RWPE1 (cell line): ENCODE data around the gene CCM2L.

Source experiments
- CTCF ChIA-PET: fragments of 350-600 bp; sonication (Branson Sonifier 250); formaldehyde crosslinking; extraction: SDS; loops from one replicate; lab custom pipeline; 2021; lab: Yijun Ruan, JAX
- POLR2A ChIA-PET: fragments of 400-600 bp; formaldehyde crosslinking; extraction: SDS; loops from one replicate; lab custom pipeline; 2020; ENCODE audit warnings: antibody characterized with exemption; ENCODE audit not compliant: low non-redundant PET; lab: Yijun Ruan, JAX
- DNase-seq: peaks from one replicate; pipeline ENCODE4 v3.0.0; 2012; ENCODE audit warnings: low spot score
- H3K27ac ChIP-seq: fragments of 450-650 bp; 2 replicates; pipeline ENCODE4 v1.5.1; 2017
- TF ChIP-seq, protein P1 (sequence below): fragments of 450-650 bp; conservative IDR thresholded peaks from 2 replicates; pipeline ENCODE4 v1.5.1; 2017; ENCODE audit warnings: low read depth, mild to moderate bottlenecking

The CCM2L gene

DNA sequence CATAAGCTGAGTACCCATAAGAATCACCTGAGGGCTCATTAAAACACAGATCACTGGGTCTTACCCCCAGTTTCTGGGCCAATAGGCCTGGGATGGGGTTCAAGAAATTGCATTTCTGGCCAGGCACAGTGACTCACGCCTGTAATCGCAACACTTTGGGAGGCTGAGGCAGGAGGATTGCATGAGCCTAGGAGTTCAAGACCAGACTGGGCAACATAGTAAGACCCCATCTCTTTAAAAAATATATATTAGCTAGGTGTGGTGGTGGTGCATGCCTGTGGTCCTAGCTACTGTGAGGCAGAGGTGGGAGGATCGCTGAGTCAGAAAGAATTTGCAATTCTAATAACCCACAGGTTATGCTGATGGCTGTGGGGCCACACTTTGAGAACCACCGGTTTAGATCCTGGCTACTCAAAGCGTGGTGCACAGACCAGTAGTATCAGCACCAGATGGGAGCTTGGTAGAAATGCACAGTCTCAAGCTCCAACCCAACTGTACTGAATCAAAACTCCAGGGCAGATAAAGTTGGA is 2.0 kb downstream of the CCM2L start:
- no peak for DNase-seq
- POLR2A ChIA-PET, result no interaction called here
- no peak overlapping the region for H3K27ac ChIP-seq
- TF ChIP-seq, protein P1, sequence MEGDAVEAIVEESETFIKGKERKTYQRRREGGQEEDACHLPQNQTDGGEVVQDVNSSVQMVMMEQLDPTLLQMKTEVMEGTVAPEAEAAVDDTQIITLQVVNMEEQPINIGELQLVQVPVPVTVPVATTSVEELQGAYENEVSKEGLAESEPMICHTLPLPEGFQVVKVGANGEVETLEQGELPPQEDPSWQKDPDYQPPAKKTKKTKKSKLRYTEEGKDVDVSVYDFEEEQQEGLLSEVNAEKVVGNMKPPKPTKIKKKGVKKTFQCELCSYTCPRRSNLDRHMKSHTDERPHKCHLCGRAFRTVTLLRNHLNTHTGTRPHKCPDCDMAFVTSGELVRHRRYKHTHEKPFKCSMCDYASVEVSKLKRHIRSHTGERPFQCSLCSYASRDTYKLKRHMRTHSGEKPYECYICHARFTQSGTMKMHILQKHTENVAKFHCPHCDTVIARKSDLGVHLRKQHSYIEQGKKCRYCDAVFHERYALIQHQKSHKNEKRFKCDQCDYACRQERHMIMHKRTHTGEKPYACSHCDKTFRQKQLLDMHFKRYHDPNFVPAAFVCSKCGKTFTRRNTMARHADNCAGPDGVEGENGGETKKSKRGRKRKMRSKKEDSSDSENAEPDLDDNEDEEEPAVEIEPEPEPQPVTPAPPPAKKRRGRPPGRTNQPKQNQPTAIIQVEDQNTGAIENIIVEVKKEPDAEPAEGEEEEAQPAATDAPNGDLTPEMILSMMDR, result no peak
- CTCF ChIA-PET, result interaction anchor here (0.7 to 2.6 kb wide), 4 partner anchors 18 to 159 kb away, joined by 3 to 12 read pairs (median 3); no protein-coding TSS in a partner anchor

DNA sequence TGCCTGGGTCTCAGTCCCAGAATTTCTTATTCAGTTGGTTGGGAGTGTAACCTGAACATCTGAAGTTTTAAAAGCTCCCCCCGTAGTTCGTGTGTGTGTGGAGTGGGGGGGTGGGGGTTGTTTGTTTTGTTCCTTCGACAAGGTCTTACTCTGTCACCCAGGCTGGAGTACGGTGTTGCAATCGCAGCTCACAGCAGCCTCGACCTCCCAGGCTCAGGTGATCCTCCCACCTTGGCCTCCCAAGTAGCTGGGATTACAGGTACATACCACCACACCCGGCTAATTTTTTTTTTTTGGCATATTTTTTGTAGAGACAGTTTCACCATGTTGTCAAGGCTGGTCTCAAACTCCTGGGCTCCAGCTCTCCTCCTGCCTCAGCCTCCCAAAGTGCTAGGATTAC is 3.1 kb downstream of the CCM2L start:
- TF ChIP-seq, protein P1, result no peak
- CTCF ChIA-PET, result interaction anchor here (0.7 to 2.6 kb wide), 5 partner anchors 17 to 765 kb away, joined by 3 to 12 read pairs (median 3); no protein-coding TSS in a partner anchor
- POLR2A ChIA-PET, result no interaction called here
- no peak for DNase-seq
- no peak overlapping the region for H3K27ac ChIP-seq

DNA sequence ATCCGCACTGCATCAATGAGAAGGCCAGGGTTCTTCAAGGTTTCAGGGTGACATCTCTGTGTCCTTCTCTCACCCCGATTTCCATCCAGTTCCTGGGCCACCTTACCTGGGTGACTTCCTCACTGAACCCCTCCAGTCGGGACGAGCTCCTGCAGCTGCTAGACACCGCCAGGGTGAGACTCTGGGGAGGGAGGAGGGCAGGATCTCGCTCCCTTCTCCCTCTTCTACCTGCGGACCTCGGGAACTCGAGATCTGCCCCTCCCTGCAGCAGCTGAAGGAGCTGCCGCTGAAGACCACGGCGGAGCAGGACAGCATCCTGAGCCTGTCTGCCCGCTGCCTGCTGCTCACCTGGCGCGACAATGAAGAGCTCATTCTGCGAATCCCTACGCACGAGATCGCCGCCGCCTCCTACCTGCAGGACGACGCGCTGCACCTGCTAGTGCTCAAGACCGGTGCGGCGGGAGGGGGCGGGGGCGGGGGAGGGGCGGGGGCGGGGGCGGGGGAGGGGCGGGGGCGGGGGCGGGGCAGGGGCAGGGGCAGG is 7.5 kb downstream of the CCM2L start:
- ChIA-PET POLR2A (no interaction called here), CTCF (interaction anchor here (0.6 to 3.0 kb wide), 15 partner anchors 9 to 194 kb away, joined by 3 to 29 read pairs (median 4); no protein-coding TSS in a partner anchor)

DNA sequence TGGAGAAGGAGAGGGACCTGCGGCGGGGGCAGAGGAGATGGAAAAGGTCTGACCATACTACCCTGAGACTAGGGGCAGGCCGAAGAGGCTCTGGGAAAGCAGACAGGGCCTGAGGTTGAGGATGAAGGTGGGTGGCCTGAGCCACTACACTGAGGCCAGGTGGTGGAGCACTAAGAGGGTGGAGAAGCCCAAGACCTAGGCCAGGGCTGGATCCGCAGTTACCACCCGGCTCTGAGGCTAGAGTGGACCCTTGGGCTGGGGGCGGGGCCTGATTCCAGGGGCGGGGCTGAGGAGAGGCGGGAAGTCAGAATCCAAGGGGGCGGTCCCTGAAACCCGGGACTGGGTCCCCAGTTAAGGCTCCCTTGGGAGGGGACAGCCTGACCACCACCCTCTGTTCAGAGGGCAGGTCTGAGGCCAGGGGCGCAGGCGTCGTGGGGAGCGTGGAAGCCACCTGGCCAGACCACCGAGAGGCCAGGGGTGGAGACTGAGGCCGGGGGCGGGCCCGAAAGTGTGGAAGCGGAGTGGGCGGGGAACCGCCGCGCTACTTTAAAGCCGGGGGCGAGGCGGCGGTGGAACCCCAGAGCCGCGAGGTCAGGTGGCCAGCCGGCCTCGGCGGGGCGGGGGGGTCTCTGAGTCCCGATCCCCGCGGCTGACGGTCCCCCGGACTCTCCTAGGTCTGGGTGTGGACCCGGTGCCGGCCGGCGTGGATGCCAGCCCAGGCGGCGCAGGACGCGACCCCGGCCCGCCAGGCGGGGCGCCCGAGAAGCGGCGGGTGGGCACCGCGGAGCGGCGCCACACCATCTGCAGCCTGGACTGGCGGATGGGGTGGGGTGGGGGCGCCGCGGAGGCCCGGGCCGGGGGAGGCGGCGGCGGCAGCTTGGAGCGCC is 8.3 kb downstream of the CCM2L start:
- POLR2A ChIA-PET, result no interaction called here
- TF ChIP-seq, protein P1, result no peak
- peak; percentile 91 for DNase-seq
- H3K27ac ChIP-seq, result no peak overlapping the region
- CTCF ChIA-PET, result interaction anchor here (0.8 to 3.7 kb wide), 12 partner anchors 8 to 195 kb away, joined by 3 to 47 read pairs (median 4); no protein-coding TSS in a partner anchor

More for the DNA sequence above, 7.5 kb downstream of the CCM2L start:
- TF ChIP-seq, protein P1, result peak; percentile 31
- no peak overlapping the region for H3K27ac ChIP-seq
- DNase-seq, result peak; percentile 78

DNA sequence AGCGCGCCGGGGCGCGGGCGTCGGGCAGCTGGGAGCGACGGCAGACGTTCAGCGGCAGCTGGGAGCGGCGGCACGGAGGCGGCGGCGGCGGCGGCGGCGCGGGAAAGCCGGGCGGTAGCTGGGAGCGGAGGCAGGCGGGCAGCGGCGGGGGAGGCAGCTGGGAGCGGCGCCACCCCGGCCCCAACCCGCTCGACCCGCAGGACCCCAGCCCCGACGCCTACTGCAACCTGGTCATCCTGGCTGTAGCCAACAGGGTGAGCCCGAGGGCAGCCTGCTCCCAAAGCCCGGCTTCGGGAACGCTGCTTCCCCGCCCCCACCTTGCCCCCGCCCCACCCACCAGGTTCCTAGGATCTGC is 8.9 kb downstream of the CCM2L start:
- DNase-seq, result peak; percentile 40
- POLR2A ChIA-PET, result no interaction called here
- CTCF ChIA-PET, result interaction anchor here (0.7 to 3.7 kb wide), 3 partner anchors 12 to 149 kb away, joined by 3 to 47 read pairs (median 3); partner anchors contain the start of genes DUSP15 and TTLL9
- H3K27ac ChIP-seq, result no peak overlapping the region
- TF ChIP-seq, protein P1, result peak; percentile 37
